Subcutaneous abdominal adipose tissue (tissue), 5 donors: ENCODE measurements around the gene CSHL1.
"Not testable (repeated sequence)": the region's sequence is repeated elsewhere in the genome, so short reads cannot be mapped to it uniquely, and the experiment has no call there.

Experiments used
- H3K27ac ChIP-seq: one replicate; pipeline ENCODE4 v1.7.0; 2013; ENCODE audit warnings: low read depth, mild to moderate bottlenecking, inconsistent platforms, low read length, moderate library complexity
- H3K27me3 ChIP-seq, 5 donors: one replicate each; pipeline ENCODE4 v1.7.0; 2013; ENCODE audit warnings: low read length in 5 of 5, inconsistent platforms in 1 of 5; ENCODE audit not compliant: control insufficient read depth in 5 of 5, insufficient read depth in 4 of 5
- H3K36me3 ChIP-seq, 5 donors: one replicate each; pipeline ENCODE4 v1.7.0; 2013; ENCODE audit warnings: low read length in 5 of 5; ENCODE audit not compliant: control insufficient read depth in 5 of 5, insufficient read depth in 5 of 5
- H3K4me1 ChIP-seq, 5 donors: one replicate each; pipeline ENCODE4 v1.7.0; 2013; ENCODE audit warnings: low read length in 5 of 5, mild to moderate bottlenecking in 3 of 5, moderate library complexity in 1 of 5; ENCODE audit not compliant: control insufficient read depth in 5 of 5, insufficient read depth in 5 of 5
- H3K4me3 ChIP-seq, 5 donors: one replicate each; pipeline ENCODE4 v1.7.0; 2013; ENCODE audit warnings: low read length in 5 of 5, low read depth in 1 of 5
- H3K9ac ChIP-seq, 5 donors: one replicate each; pipeline ENCODE4 v1.7.0; 2013; ENCODE audit warnings: low read length in 5 of 5, mild to moderate bottlenecking in 4 of 5, moderate library complexity in 3 of 5
- H3K9me3 ChIP-seq, 5 donors: one replicate each; pipeline ENCODE4 v1.7.0; 2013; ENCODE audit warnings: low read length in 5 of 5; ENCODE audit not compliant: control insufficient read depth in 5 of 5
- donor health status: healthy.
- donor health status: healthy.
- donor health status: healthy.
- donor health status: healthy.
- donor health status: healthy.

The CSHL1 gene

GRCh38 chr17:63920050-63920449 is 9.0 kb upstream of the CSHL1 start:
- not testable (repeated sequence) for H3K27ac ChIP-seq, H3K27me3 ChIP-seq, H3K9ac ChIP-seq

GRCh38 chr17:63919311-63919723 is 8.3 kb upstream of the CSHL1 start:
- Histone ChIP-seq H3K27me3 (peaks cover 0 to 4% (median 2%) of the 10 kb centered on the region in 5 donors), H3K36me3 (no peaks in the 10 kb centered on the region), H3K9ac (no peak overlapping the region), H3K4me3 (no peak overlapping the region), H3K4me1 (peaks cover 0 to 10% (median 1%) of the 10 kb centered on the region in 5 donors), H3K9me3 (no peaks in the 10 kb centered on the region), H3K27ac (no peak overlapping the region)

More at GRCh38 chr17:63920050-63920449, 9.0 kb upstream of the CSHL1 start:
- not testable (repeated sequence) for H3K4me3 ChIP-seq, H3K36me3 ChIP-seq, H3K9me3 ChIP-seq
- peaks cover 0 to 10% (median 1%) of the 10 kb centered on the region in 5 donors for H3K4me1 ChIP-seq

GRCh38 chr17:63918789-63919305 is 7.8 kb upstream of the CSHL1 start, which contains the start of gene GH1:
TSS of gene GH1 (minus strand) at chr17:63918839. CDS start at chr17:63918776, 63 bp downstream.
- not testable (repeated sequence) for H3K9me3 ChIP-seq, H3K27me3 ChIP-seq, H3K36me3 ChIP-seq, H3K4me3 ChIP-seq, H3K9ac ChIP-seq, H3K27ac ChIP-seq
- H3K4me1 ChIP-seq = peaks cover 0 to 10% (median 1%) of the 10 kb centered on the region in 5 donors

- no peaks in the 10 kb centered on the region for H3K9me3 ChIP-seq
- H3K27ac ChIP-seq = no peak overlapping the region
- no peak overlapping the region for H3K4me3 ChIP-seq
- no peak overlapping the region for H3K9ac ChIP-seq
- peaks cover 0 to 4% (median 2%) of the 10 kb centered on the region in 5 donors for H3K27me3 ChIP-seq
- H3K36me3 ChIP-seq = no peaks in the 10 kb centered on the region
- peaks cover 0 to 10% (median 1%) of the 10 kb centered on the region in 5 donors for H3K4me1 ChIP-seq
These were observed 7.2 kb upstream of the CSHL1 start for GRCh38 chr17:63918305-63918704.

- Histone ChIP-seq H3K9me3 (no peaks in the 10 kb centered on the region), H3K27ac (no peak overlapping the region), H3K27me3 (peaks cover 0 to 4% (median 2%) of the 10 kb centered on the region in 5 donors), H3K36me3 (no peaks in the 10 kb centered on the region), H3K4me1 (peaks cover 0 to 10% (median 1%) of the 10 kb centered on the region in 5 donors), H3K4me3 (no peak overlapping the region), H3K9ac (no peak overlapping the region)
These were observed 6.6 kb upstream of the CSHL1 start for GRCh38 chr17:63917646-63918045.

- not testable (repeated sequence) for H3K9ac ChIP-seq, H3K27ac ChIP-seq, H3K9me3 ChIP-seq, H3K4me3 ChIP-seq, H3K27me3 ChIP-seq, H3K36me3 ChIP-seq
- peaks cover 0 to 10% (median 1%) of the 10 kb centered on the region in 5 donors for H3K4me1 ChIP-seq
These were observed 6.1 kb upstream of the CSHL1 start for GRCh38 chr17:63917206-63917605.

- Histone ChIP-seq H3K9me3 (no peaks in the 10 kb centered on the region), H3K27ac (no peak overlapping the region), H3K9ac (no peak overlapping the region), H3K4me1 (peaks cover 0 to 10% (median 1%) of the 10 kb centered on the region in 5 donors), H3K4me3 (no peak overlapping the region), H3K27me3 (peaks cover 0 to 4% (median 2%) of the 10 kb centered on the region in 5 donors), H3K36me3 (no peaks in the 10 kb centered on the region)
These were observed 5.6 kb upstream of the CSHL1 start for GRCh38 chr17:63916566-63917185.

GRCh38 chr17:63915753-63916152 is 4.7 kb upstream of the CSHL1 start:
- not testable (repeated sequence) for H3K4me3 ChIP-seq, H3K9me3 ChIP-seq, H3K27ac ChIP-seq, H3K9ac ChIP-seq, H3K36me3 ChIP-seq, H3K27me3 ChIP-seq
- peaks cover 0 to 10% (median 1%) of the 10 kb centered on the region in 5 donors for H3K4me1 ChIP-seq

- Histone ChIP-seq H3K4me3 (no peak overlapping the region), H3K27ac (no peak overlapping the region), H3K36me3 (no peaks in the 10 kb centered on the region), H3K9ac (no peak overlapping the region), H3K9me3 (no peaks in the 10 kb centered on the region), H3K27me3 (peaks cover 0 to 7% (median 4%) of the 10 kb centered on the region in 5 donors), H3K4me1 (peaks cover 0 to 10% (median 1%) of the 10 kb centered on the region in 5 donors)
These were observed 3.4 kb upstream of the CSHL1 start for GRCh38 chr17:63914471-63914870.

GRCh38 chr17:63911657-63912100 is 621 bp upstream of the CSHL1 start:
- no peak overlapping the region for H3K4me3 ChIP-seq
- no peaks in the 10 kb centered on the region for H3K9me3 ChIP-seq
- no peak overlapping the region for H3K27ac ChIP-seq
- no peaks in the 10 kb centered on the region for H3K4me1 ChIP-seq
- H3K36me3 ChIP-seq = no peaks in the 10 kb centered on the region
- H3K9ac ChIP-seq = no peak overlapping the region
- peaks cover 0 to 4% (median 2%) of the 10 kb centered on the region in 5 donors for H3K27me3 ChIP-seq
